Natural killer cell (primary cell): Measurements from ENCODE around the gene HK3. TPM values are rescaled to one million over a fixed set of nuclear protein-coding genes. Genes with fewer than 3 reads are reported as not detected.

Source experiments
- ATAC-seq, 3 donors: fragments of 150-1000 bp in 2 of 3; fragments of 200-7000 bp in 1 of 3; cut with Tn5 transposase; 1 replicate in 1 of 3; 2 replicates in 2 of 3; pipeline ENCODE4 v1.10.0; 2021; ENCODE audit warnings: mild to moderate bottlenecking in 2 of 3, moderate library complexity in 2 of 3
- DNase-seq, 2 donors: peaks; one replicate each; pipeline versions ENCODE4 v3.0.0 to v3.0.0-alpha.2; 2013 to 2021; ENCODE audit warnings: mixed read lengths in 1 of 2
- H3K27ac ChIP-seq: one replicate; pipeline ENCODE4 v1.5.1; 2013; ENCODE audit warnings: mild to moderate bottlenecking, low read length
- H3K27me3 ChIP-seq: one replicate; pipeline ENCODE4 v1.6.1; 2013; ENCODE audit warnings: low read length; ENCODE audit not compliant: control insufficient read depth, insufficient read depth
- H3K36me3 ChIP-seq: one replicate; pipeline ENCODE4 v1.6.1; 2013; ENCODE audit warnings: low read length; ENCODE audit not compliant: control insufficient read depth, insufficient read depth
- H3K4me1 ChIP-seq: one replicate; pipeline ENCODE4 v1.6.1; 2013; ENCODE audit warnings: low read length; ENCODE audit not compliant: control insufficient read depth, insufficient read depth
- H3K4me3 ChIP-seq: one replicate; pipeline ENCODE4 v1.5.1; 2013; ENCODE audit warnings: low read length
- H3K9me3 ChIP-seq: one replicate; pipeline ENCODE4 v1.6.1; 2013; ENCODE audit warnings: low read length; ENCODE audit not compliant: control insufficient read depth, insufficient read depth
- H3K27ac Mint-ChIP-seq, 2 donors: one replicate each; pipeline ENCODE4 v1.8.0; 2022; ENCODE audit warnings: mild to moderate bottlenecking in 2 of 2, mixed read lengths in 2 of 2, moderate library complexity in 1 of 2
- H3K27me3 Mint-ChIP-seq, 2 donors: one replicate each; pipeline ENCODE4 v1.8.0; 2022; ENCODE audit warnings: low read depth in 2 of 2, mixed read lengths in 2 of 2
- H3K36me3 Mint-ChIP-seq: one replicate; pipeline ENCODE4 v1.8.0; 2022; ENCODE audit warnings: mixed read lengths
- H3K4me1 Mint-ChIP-seq, 2 donors: one replicate each; pipeline ENCODE4 v1.8.0; 2022; ENCODE audit warnings: mixed read lengths in 2 of 2
- H3K4me3 Mint-ChIP-seq: one replicate; pipeline ENCODE4 v1.8.0; 2022; ENCODE audit warnings: mild to moderate bottlenecking, moderate library complexity, mixed read lengths
- H3K9me3 Mint-ChIP-seq, 2 donors: one replicate each; pipeline ENCODE4 v1.8.0; 2022; ENCODE audit warnings: mixed read lengths in 2 of 2
- WGBS: methylation state at CpG from one replicate; pipeline ENCODE4 v1.1.7; 2013; ENCODE audit warnings: missing lambda C conversion rate; ENCODE audit not compliant: insufficient coverage; 5-methylcytosine and 5-hydroxymethylcytosine counted together
- intact Hi-C: fragments of 100-400 bp; cut with micrococcal nuclease; formaldehyde crosslinking; loops from one replicate; pipeline ENCODE4 v1.14.2; 2022
- total RNA-seq, 4 donors: library from RNA; stranded (reverse); fragments of 120-200 nt in 1 of 4; gene quantifications; one replicate each; pipeline versions ENCODE4 v1.2.3 to v1.2.4, GENCODE V29; 2013 to 2022
- TF ChIP-seq, protein P1 (sequence below): fragments of 200-600 bp; IDR thresholded peaks from one replicate; pipeline ENCODE4 v1.8.0; 2022; ENCODE audit warnings: antibody characterized with exemption

Gene HK3
- total RNA-seq, 3 donors from 2014 or later (not counting 1 experiment from before 2014, with no cell fraction given): 6.6 to 56.1 (median 26.2) TPM

DNA sequence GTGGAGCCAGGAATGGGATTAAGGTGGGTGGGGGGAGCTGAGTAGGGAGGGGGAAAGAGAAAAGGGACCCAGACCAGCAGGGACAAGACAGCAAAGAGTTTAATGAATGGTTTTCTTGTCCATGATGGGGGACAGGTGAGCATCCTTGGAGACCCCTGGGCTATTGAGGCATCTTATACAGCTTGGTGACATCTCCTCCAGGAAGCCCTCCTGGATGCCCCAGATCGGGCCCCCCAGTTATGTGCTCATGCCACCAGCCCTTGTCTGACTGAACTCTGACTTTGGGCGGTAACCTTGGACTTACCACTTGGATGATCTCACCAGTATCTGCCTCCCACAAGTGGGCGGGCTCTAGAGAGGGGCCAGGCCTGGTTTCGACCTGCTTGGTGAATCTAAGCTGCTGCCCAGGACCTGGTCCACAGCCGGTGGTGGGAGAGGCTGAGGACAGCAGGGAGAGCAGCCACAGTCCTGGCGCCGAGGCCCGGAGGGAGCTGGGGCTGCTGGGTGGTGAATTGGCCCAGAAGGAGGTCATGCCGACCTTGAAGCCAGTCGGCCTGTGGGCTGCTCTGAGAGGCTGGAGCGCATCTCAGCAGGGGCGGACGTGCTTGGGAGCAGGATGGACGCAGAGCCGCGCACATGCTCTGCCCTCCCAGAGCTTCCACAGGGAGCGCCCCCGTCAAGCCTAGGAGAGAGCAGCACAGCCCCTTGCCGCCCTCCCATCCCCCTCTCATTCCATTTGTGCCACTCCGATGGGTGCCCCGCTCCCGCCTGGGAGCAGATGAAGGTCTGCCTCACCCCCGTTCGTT is 52.6 kb downstream of the HK3 start:
- H3K9me3 Mint-ChIP-seq: no peaks in the 10 kb centered on the region
- no peaks in the 10 kb centered on the region for H3K4me1 Mint-ChIP-seq
- no peak overlapping the region for H3K4me3 Mint-ChIP-seq
- no peaks in the 10 kb centered on the region for H3K36me3 ChIP-seq
- no peaks in the 10 kb centered on the region for H3K9me3 ChIP-seq
- H3K27ac ChIP-seq: no peak overlapping the region
- ATAC-seq: no peak
- TF ChIP-seq, protein P1, sequence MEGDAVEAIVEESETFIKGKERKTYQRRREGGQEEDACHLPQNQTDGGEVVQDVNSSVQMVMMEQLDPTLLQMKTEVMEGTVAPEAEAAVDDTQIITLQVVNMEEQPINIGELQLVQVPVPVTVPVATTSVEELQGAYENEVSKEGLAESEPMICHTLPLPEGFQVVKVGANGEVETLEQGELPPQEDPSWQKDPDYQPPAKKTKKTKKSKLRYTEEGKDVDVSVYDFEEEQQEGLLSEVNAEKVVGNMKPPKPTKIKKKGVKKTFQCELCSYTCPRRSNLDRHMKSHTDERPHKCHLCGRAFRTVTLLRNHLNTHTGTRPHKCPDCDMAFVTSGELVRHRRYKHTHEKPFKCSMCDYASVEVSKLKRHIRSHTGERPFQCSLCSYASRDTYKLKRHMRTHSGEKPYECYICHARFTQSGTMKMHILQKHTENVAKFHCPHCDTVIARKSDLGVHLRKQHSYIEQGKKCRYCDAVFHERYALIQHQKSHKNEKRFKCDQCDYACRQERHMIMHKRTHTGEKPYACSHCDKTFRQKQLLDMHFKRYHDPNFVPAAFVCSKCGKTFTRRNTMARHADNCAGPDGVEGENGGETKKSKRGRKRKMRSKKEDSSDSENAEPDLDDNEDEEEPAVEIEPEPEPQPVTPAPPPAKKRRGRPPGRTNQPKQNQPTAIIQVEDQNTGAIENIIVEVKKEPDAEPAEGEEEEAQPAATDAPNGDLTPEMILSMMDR: no peak
- no peak for DNase-seq
- H3K4me1 ChIP-seq: no peaks in the 10 kb centered on the region
- no peak overlapping the region for H3K4me3 ChIP-seq
- no peaks in the 10 kb centered on the region for H3K36me3 Mint-ChIP-seq
- H3K27me3 ChIP-seq: no peaks in the 10 kb centered on the region
- WGBS: 49% methylated on average over 24 of the region's 24 CpGs
- H3K27me3 Mint-ChIP-seq: peaks cover 17 to 18% of the 10 kb centered on the region in 2 donors
- intact Hi-C loops: no loop called here
- H3K27ac Mint-ChIP-seq: no peak overlapping the region

DNA sequence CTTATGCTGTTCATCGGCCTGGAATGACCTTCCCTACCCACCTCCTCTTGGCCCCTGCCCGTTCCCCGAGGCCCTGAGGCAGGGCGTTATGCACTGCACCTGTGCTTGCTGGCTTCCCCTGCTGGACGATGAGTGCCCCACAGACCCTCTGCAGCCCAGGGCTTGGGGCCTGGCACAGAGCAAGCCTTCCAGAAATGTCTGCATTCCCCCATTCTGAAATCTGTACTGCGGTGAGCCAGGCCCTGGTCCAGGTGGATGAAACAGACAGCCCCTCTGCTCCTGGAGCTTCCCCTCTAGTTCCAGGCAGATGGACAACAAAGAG is 53.8 kb downstream of the HK3 start:
- H3K27ac ChIP-seq: no peak overlapping the region
- H3K27me3 Mint-ChIP-seq: peaks cover 18 to 28% of the 10 kb centered on the region in 2 donors
- H3K9me3 Mint-ChIP-seq: no peaks in the 10 kb centered on the region
- H3K4me1 ChIP-seq: no peaks in the 10 kb centered on the region
- no peak for DNase-seq
- H3K27ac Mint-ChIP-seq: no peak overlapping the region
- H3K4me1 Mint-ChIP-seq: no peaks in the 10 kb centered on the region
- intact Hi-C loops: no loop called here
- WGBS: 72% methylated on average over 6 of the region's 6 CpGs
- H3K9me3 ChIP-seq: no peaks in the 10 kb centered on the region
- no peaks in the 10 kb centered on the region for H3K27me3 ChIP-seq
- H3K36me3 Mint-ChIP-seq: no peaks in the 10 kb centered on the region
- no peak overlapping the region for H3K4me3 Mint-ChIP-seq
- ATAC-seq: no peak
- no peak overlapping the region for H3K4me3 ChIP-seq
- no peaks in the 10 kb centered on the region for H3K36me3 ChIP-seq
- TF ChIP-seq, protein P1: no peak

DNA sequence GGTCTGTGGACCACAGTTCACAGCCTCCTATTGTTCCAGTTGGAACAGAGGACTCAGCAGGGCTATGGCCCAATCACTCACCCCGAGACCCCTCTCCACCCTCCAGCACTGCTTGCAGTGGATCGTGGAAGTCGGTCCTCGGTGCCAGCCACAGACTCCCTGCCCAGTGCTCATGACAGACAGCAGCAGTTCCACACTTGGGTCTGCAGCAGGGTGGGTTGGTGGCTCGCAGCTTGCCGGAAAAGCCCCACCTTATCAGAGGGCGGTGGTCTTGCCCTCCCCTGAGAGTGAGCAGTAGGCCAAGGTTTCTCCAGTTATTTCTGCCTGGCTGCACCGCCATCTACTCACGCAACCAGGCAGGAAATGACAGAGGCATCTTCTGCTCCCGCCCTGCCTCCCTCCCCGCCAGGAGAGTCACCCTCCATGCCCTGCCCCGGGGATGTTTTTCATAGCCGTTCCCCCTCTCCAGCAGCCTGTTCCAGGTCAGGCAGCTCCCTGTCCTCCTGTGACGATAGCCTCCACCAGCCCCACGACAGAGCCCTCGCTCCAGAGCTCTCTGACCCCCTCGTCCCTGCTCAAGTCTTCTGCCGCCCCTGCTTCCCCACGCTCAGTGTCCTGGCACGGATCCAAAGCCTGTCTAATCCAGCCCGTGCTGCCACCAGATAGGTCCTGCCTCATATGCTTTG is 54.3 kb downstream of the HK3 start:
- no peak overlapping the region for H3K4me3 Mint-ChIP-seq
- no peaks in the 10 kb centered on the region for H3K4me1 Mint-ChIP-seq
- DNase-seq (no peak), ATAC-seq (no peak)
- TF ChIP-seq, protein P1: no peak
- no peak overlapping the region for H3K27ac Mint-ChIP-seq
- 68% methylated on average over 21 of the region's 21 CpGs for WGBS
- intact Hi-C loops: no loop called here
- H3K36me3 ChIP-seq: no peaks in the 10 kb centered on the region
- H3K27ac ChIP-seq: no peak overlapping the region
- H3K36me3 Mint-ChIP-seq: no peaks in the 10 kb centered on the region
- no peaks in the 10 kb centered on the region for H3K4me1 ChIP-seq
- H3K27me3 Mint-ChIP-seq: peaks cover 21 to 31% of the 10 kb centered on the region in 2 donors
- H3K9me3 Mint-ChIP-seq: no peaks in the 10 kb centered on the region
- H3K9me3 ChIP-seq: no peaks in the 10 kb centered on the region
- no peaks in the 10 kb centered on the region for H3K27me3 ChIP-seq
- H3K4me3 ChIP-seq: no peak overlapping the region
